NCI-H1436 treated with DMSO at 0.1 percent for 48 hours (cell line): ENCODE measurements around the gene EMD.
"Not testable (repeated sequence)": the region's sequence is repeated elsewhere in the genome, so short reads cannot be mapped to it uniquely, and the experiment has no call there.

Experiments
- DNase-seq: peaks from one replicate; lab custom pipeline; 2025; lab: John Stamatoyannopoulos, UW

EMD gene

GRCh38 chrX:154396363-154396762 lies 17.3 kb downstream of the EMD start:
- DNase-seq: not testable (repeated sequence)

GRCh38 chrX:154396973-154397887 lies 18.1 kb downstream of the EMD start:
- DNase-seq: no peak

- peak; percentile 93 for DNase-seq
Observed at GRCh38 chrX:154397888-154398667, 19.0 kb downstream of the EMD start, which contains the start of gene RPL10. Gene RPL10 (plus strand): TSS chrX:154398377. CDS start chrX:154398520, 143 bp downstream.

DNA sequence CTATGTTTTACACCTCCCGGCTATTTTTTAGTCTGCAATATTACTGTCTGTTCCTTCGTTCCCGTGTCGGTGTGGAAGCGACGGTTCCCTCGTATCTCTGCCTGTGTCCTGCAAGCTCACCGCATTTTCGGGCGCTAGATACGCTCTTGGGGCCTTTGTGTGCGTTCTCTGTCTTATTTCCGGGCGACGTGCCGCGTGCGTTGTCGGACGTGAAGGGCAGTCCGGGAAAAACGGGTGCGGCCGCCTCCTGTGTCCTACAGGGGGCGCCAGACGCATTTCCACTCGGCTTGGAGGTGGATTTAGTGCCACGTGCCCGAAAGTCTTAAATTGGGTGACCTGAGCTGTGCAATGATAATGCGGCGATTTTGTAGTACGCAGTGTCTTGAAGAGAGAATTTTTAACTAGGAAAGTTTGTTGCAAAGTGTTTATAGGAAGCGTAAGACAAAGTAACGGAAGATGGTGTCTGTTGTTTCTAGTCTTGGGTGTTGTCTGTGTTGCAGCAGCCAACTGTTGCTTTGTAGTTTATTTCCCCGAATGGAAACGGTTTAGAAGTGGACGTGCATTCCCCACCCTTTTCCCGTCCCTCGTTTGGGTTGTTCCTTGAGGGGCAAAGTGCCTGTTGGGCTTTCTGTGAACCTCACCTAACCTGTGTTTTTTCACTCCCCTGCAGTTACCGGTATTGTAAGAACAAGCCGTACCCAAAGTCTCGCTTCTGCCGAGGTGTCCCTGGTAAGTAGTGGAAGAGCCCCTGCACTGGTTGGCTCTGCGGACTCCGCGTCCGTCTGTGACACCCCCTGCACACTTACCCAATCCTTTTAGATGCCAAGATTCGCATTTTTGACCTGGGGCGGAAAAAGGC lies 19.8 kb downstream of the EMD start:
- DNase-seq: peak; percentile 67

DNA sequence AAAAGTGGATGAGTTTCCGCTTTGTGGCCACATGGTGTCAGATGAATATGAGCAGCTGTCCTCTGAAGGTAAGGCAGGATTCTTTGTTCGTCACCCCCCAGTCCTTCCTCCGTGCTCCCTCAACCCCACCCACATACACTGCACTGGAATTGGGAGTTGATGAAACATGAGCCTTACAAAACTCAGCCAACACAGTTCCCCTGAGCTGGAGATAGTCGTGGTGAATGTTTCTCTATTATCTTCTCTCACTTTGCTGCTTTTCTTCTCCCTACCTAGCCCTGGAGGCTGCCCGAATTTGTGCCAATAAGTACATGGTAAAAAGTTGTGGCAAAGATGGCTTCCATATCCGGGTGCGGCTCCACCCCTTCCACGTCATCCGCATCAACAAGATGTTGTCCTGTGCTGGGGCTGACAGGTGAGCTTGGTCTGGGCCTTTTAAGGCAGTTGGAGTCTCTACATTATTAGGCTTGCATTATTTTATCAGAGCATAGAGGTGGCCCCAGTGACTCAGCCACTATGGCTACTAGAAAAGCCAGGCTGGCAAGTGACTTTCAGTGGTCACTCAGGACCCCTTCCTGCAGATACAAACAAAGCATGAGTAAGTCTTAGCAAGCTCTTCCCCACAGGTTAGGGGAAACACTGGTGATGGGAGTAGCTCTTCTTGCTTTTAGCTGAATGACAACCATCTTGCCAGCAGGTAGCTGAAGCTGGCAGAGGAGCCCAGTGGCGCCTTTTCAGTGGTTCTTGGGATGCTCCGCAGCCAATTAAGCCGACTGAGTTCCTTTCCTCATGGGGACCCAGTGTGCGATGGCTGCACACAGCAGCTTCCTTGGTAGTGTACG lies 20.7 kb downstream of the EMD start:
- DNase-seq: no peak

GRCh38 chrX:154400369-154400817 lies 21.3 kb downstream of the EMD start:
- not testable (repeated sequence) for DNase-seq

GRCh38 chrX:154401045-154401799 lies 22.1 kb downstream of the EMD start:
- DNase-seq: no peak

- DNase-seq: no peak
Observed at GRCh38 chrX:154401918-154402621, 23.0 kb downstream of the EMD start.

GRCh38 chrX:154402622-154403127 lies 23.6 kb downstream of the EMD start:
- DNase-seq: no peak

DNA sequence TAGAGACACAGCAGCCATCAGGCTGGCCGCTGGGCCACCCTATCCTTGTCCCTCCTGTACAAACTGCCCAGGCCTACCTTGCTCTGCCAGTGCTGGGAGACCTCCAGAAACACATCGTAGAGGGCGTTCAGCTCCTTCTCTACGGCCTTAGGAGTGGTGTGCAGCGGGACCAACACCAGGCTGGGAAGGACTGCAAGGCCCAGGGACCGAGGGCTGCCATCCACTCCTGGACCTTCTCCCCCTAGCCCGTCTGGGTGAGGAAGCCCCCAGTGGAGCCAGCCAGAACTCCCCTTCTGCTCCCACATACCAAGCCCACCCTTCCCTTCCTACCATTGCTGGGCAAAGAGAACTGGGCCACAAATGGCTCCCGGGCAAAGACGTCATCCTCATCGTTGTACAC lies 24.1 kb downstream of the EMD start:
- DNase-seq: no peak

- no peak for DNase-seq
Observed at GRCh38 chrX:154403858-154404257, 24.8 kb downstream of the EMD start.

GRCh38 chrX:154404625-154405192 lies 25.6 kb downstream of the EMD start:
- no peak for DNase-seq

DNA sequence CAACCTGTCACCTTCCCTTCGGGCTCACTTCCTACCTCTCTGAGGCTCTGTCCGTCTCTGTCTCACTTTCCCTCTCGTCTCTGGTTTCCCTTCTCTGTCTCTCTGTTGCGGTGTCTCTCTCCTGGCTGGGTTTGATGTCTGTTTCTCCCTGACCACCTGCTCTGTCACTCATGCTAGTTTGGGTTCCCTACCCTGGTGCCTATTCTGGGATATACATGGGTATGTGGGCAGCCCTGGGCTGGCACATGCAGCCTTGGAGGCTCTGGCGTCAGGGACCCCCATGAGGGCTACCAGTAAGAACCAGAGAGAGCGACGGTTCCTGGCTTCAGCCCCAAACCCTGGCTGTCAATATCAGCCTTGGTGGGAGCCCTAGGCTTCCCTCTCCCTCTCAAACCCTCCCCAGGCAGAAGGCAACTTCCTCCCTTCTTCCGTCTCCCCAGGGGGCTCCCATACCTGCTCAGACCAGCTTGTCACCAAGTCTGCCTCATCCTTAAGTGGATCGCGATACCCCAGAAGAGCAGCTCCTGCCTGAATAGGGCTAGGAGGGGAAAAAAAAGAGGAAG lies 29.6 kb downstream of the EMD start:
- no peak for DNase-seq

- no peak for DNase-seq
Observed at GRCh38 chrX:154409222-154409871, 30.3 kb downstream of the EMD start, which contains the start of gene DNASE1L1. Gene DNASE1L1 (minus strand): TSS chrX:154409254. CDS start chrX:154405568, 3,686 bp downstream.

- peak; percentile 18 for DNase-seq
Observed at GRCh38 chrX:154411981-154412340, 32.9 kb downstream of the EMD start.

GRCh38 chrX:154412468-154412867 lies 33.4 kb downstream of the EMD start:
- DNase-seq: no peak

DNA sequence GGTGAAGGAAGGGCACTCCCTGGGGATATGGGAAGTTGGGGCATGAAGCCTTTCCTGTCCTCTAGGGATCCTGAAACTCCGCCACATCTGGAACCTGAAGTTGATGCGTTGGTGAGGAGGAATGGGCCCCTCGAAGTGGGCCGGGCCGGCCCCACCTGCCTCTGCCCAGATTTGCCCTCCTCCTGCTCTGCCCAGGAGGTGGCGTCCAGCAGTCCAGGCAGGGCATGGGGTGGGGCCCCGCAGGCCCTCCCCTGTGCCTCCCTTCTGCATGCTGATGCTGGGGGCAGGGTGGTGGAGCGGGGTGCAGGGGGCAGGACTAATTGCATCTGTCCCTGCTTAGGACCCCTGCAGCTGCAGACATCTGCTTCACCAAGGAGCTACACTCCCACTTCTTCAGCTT lies 34.0 kb downstream of the EMD start:
- DNase-seq: no peak

- DNase-seq: no peak
Observed at GRCh38 chrX:154417157-154417556, 38.1 kb downstream of the EMD start.
